ENCODE results near the gene NEUROG2.

The NEUROG2 gene

GRCh38 chr4:112521123-112522023, 5.4 kb upstream of the NEUROG2 start:
- DNase-seq (ENCODE audit: low read depth) = no peak

- no peak for DNase-seq (ENCODE audit: low read depth)
These were observed 4.7 kb upstream of the NEUROG2 start for GRCh38 chr4:112520598-112521122.

- no peak for DNase-seq (ENCODE audit: low read depth)
These were observed 4.0 kb upstream of the NEUROG2 start for GRCh38 chr4:112519689-112520597.

GRCh38 chr4:112518675-112519074, 2.7 kb upstream of the NEUROG2 start:
- no peak for DNase-seq (ENCODE audit: low read depth)

GRCh38 chr4:112517911-112518310, 1.9 kb upstream of the NEUROG2 start:
- DNase-seq (ENCODE audit: low read depth) = no peak

- DNase-seq (ENCODE audit: low read depth) = no peak
These were observed 1.2 kb upstream of the NEUROG2 start for GRCh38 chr4:112517067-112517634.

GRCh38 chr4:112516471-112517066, 589 bp upstream of the NEUROG2 start:
- no peak for DNase-seq (ENCODE audit: low read depth)

- no peak for DNase-seq (ENCODE audit: low read depth)
These were observed 548 bp downstream of the NEUROG2 start for GRCh38 chr4:112515198-112516065.

GRCh38 chr4:112514647-112515197, 1.3 kb downstream of the NEUROG2 start:
- no peak for DNase-seq (ENCODE audit: low read depth)

- no peak for DNase-seq (ENCODE audit: low read depth)
These were observed 1.9 kb downstream of the NEUROG2 start for GRCh38 chr4:112513971-112514646.

GRCh38 chr4:112511803-112512118, 4.2 kb downstream of the NEUROG2 start:
- no peak for DNase-seq (ENCODE audit: low read depth)

- DNase-seq (ENCODE audit: low read depth) = no peak
These were observed 4.7 kb downstream of the NEUROG2 start for GRCh38 chr4:112511093-112511802.

GRCh38 chr4:112510291-112511092, 5.5 kb downstream of the NEUROG2 start:
- DNase-seq (ENCODE audit: low read depth) = no peak

GRCh38 chr4:112509243-112510141, 6.5 kb downstream of the NEUROG2 start:
- no peak for DNase-seq (ENCODE audit: low read depth)

- no peak for DNase-seq (ENCODE audit: low read depth)
These were observed 7.6 kb downstream of the NEUROG2 start for GRCh38 chr4:112508356-112508755.

- no peak for DNase-seq (ENCODE audit: low read depth)
These were observed 11.2 kb downstream of the NEUROG2 start for GRCh38 chr4:112504807-112505206.

GRCh38 chr4:112502871-112503270, 13.1 kb downstream of the NEUROG2 start:
- no peak for DNase-seq (ENCODE audit: low read depth)

- no peak for DNase-seq (ENCODE audit: low read depth)
These were observed 23.7 kb downstream of the NEUROG2 start for GRCh38 chr4:112492321-112492720.

Measured in HS-27A (cell line).